ENCODE measurements around the gene RDH5.

DNA sequence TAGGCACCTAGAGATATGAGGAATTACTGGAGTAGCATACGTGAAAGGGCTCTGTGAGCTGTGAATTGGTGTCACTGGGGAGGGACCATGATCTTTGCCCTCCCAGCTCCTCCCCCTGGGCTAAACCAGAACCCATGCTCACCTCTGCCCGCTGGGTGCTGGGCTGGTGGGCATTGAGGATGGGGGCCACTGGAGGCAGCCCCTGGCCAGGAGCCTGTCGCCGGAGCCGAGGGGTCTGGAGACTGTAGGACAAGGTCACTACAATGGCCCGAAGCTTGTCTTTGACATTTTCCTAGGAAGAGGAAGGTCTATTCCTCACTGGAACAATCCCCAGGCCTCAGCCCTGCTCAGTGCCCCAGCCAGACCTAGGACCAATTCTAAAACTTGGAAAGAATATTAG, 24.1 kb upstream of the RDH5 start:
- TF ChIP-seq ARNT (IDR thresholded peaks at IDR 0.05), result no peak
- TF ChIP-seq ELF4 (IDR thresholded peaks at IDR 0.05), result no peak
- TF ChIP-seq TARDBP (IDR thresholded peaks at IDR 0.05), result no peak

All from HEK293T (cell line).